ENCODE measurements around the gene GOLGA8M.
"Not testable (repeated sequence)": the region's sequence is repeated elsewhere in the genome, so short reads cannot be mapped to it uniquely, and the experiment has no call there.

Gene GOLGA8M

GRCh38 chr15:28660750-28661149 is 51.5 kb downstream of the GOLGA8M start:
- DNase-seq (ENCODE audit: low read depth in 2 of 3, low spot score in 2 of 3): not testable (repeated sequence)

DNA sequence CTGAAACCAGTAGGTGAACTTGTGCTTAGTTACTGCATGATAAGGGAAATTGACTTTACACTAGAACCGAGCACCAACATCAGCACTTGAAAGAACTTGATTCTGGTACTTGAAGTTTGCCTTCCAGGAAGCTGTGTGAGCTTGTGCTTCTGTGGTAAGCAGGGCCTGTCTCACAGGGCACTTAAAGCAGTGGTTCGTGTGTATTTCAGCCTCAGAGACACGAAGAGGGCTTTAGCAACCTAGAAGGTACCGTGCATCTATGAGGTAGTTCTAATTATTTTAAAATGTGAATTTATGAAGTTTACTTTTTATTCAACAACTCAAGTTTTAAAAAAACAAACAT is 56.2 kb downstream of the GOLGA8M start:
- not testable (repeated sequence) for DNase-seq (ENCODE audit: low read depth in 2 of 3, low spot score in 2 of 3)

DNA sequence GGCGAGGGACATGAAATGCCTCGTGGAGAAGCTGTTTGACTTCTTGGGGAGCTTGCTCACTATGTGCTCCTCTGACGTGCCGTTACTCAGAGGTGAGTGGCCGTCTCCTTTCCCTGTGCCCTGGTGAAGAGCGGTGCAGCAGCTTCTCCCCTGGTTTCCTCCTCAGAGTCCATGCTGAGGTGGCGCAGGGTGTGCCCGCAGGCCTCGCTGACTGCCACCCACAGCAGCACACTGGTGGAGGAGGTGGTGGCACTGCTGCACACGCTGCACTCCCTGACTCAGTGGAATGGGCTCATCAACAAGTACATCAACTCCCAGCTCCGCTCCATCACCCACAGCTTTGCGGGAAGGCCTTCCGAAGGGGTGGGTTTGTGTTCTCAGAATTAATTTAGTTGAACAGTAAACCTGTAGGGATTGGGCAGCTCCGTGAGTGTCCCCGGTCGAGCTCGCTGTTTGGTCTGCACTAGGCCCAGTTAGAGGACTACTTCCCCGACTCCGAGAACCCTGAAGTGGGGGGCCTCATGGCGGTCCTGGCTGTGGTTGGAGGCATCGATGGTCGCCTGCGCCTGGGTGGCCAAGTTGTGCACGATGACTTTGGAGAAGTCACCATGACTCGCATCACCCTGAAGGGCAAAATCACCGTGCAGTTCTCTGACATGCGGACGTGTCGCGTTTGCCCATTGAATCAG is 56.7 kb downstream of the GOLGA8M start:
- not testable (repeated sequence) for DNase-seq (ENCODE audit: low read depth in 2 of 3, low spot score in 2 of 3)

DNA sequence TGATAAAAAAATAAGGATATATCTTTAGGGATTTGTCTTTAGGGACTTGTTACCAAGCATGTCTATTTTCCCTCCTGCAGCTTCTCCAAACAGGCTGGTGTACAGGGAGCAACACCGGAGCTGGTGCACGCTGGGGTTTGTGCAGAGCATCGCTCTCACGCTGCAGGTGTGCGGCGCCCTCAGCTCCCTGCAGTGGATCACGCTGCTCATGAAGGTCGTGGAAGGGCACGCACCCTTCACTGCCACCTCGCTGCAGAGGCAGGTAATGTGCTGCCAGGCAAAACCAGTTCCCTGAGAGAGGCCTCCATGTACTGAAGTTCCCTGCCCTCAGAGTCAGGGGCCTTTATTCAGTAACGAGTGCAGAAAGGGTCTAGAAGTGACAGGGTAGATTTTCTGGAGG is 58.0 kb downstream of the GOLGA8M start:
- not testable (repeated sequence) for DNase-seq (ENCODE audit: low read depth in 2 of 3, low spot score in 2 of 3)

DNA sequence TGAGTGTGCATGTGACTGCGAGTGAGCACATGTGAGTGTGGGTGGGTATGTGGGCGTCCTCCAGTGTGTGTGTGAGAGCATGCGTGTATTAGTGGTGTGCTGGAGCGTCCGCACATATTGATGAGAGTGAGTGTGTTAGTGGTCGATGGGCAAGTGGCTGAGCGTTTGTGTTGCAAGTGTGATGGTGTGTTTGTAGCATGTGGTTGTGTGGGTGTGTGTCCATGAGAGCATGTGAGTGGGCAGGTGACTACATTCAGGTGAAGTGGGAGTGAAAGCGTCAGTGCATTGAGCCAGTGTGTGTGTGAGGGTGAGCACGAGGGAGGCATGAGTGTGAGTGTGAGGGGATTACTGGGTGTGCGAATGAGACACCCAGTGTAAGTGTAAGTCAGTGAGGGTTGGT is 59.7 kb downstream of the GOLGA8M start:
- not testable (repeated sequence) for DNase-seq (ENCODE audit: low read depth in 2 of 3, low spot score in 2 of 3)
